Endothelial cell of umbilical vein (primary cell): ENCODE data around the gene TJP1. TPM values are rescaled to one million over a fixed set of nuclear protein-coding genes. Genes with fewer than 3 reads are reported as not detected.

Experiments
- BruUV-seq: library from RNA; stranded (reverse); fragments of 400-500 nt; replicated peaks from 2 replicates; lab custom pipeline; 2021; lab: Mats Ljungman, UMichigan
- CTCF ChIA-PET: fragments of 300-600, 350-600 bp; sonication (Branson Sonifier 250); formaldehyde crosslinking; loops from one replicate; lab custom pipeline; 2021; ENCODE audit warnings: antibody characterized with exemption, inconsistent platforms; lab: Charles Lee
- POLR2A ChIA-PET: fragments of 300-600, 350-600 bp; sonication (Branson Sonifier 250); formaldehyde crosslinking; loops from one replicate; lab custom pipeline; 2021; ENCODE audit warnings: antibody characterized with exemption, inconsistent platforms; lab: Charles Lee
- DNase-seq: peaks from one replicate; pipeline ENCODE4 v3.0.0-alpha.2; 2011; ENCODE audit warnings: low read depth, low spot score
- FAIRE-seq: peaks from 2 replicates; lab custom pipeline; 2011; peaks lifted over from hg19 to GRCh38; lab: Jason Lieb, UNC
- H2AFZ ChIP-seq: 2 replicates; pipeline ENCODE4 v1.6.0; 2012; ENCODE audit warnings: low read depth, low read length, control low read depth, inconsistent platforms
- H3K27ac ChIP-seq: 2 replicates; pipeline ENCODE4 v1.5.1; 2011; ENCODE audit warnings: low read depth, mild to moderate bottlenecking, control low read depth, low read length, moderate library complexity; ENCODE audit not compliant: insufficient read depth
- H3K27me3 ChIP-seq, 2 experiments: 2 replicates each; pipeline versions ENCODE4 v1.6.0 to v1.6.1; 2011; ENCODE audit warnings: low read length in 2 of 2, mixed read lengths in 1 of 2; ENCODE audit not compliant: control insufficient read depth in 2 of 2, insufficient read depth in 2 of 2
- H3K36me3 ChIP-seq, 2 experiments: 2 replicates in 1 of 2; 3 replicates in 1 of 2; pipeline ENCODE4 v1.5.1; 2011; ENCODE audit warnings: low read length in 2 of 2, mild to moderate bottlenecking in 1 of 2, moderate library complexity in 1 of 2; ENCODE audit not compliant: control insufficient read depth in 2 of 2, insufficient read depth in 2 of 2; ENCODE audit errors: extremely low read depth in 1 of 2
- H3K4me1 ChIP-seq: 3 replicates; pipeline ENCODE4 v1.5.1; 2011; ENCODE audit warnings: mild to moderate bottlenecking, low read length; ENCODE audit not compliant: control insufficient read depth, insufficient read depth; ENCODE audit errors: extremely low read depth
- H3K4me2 ChIP-seq: 2 replicates; pipeline ENCODE4 v1.6.1; 2011; ENCODE audit warnings: low read length, control low read depth, mixed read lengths; ENCODE audit not compliant: insufficient read depth
- H3K4me3 ChIP-seq, 3 experiments: fragments of 200-600 bp in 1 of 3; sonication (generic), shearing (Covaris generic) in 1 of 3; replicated peaks in 1 of 3; 2 replicates each; pipeline ENCODE4 v1.5.1; 2011 to 2016; ENCODE audit warnings: control low read depth in 3 of 3, low read length in 3 of 3, mild to moderate bottlenecking in 2 of 3, inconsistent platforms in 1 of 3, low read depth in 1 of 3, moderate library complexity in 1 of 3; ENCODE audit not compliant: insufficient read depth in 1 of 3
- H3K79me2 ChIP-seq: 2 replicates; pipeline ENCODE4 v1.6.0; 2012; ENCODE audit warnings: low read length, inconsistent platforms; ENCODE audit not compliant: control insufficient read depth, insufficient read depth
- H3K9ac ChIP-seq: replicated peaks from 2 replicates; pipeline ENCODE3; 2011; ENCODE audit warnings: low read length, control low read depth; ENCODE audit not compliant: insufficient read depth; ENCODE audit errors: extremely low read depth
- H3K9me1 ChIP-seq: replicated peaks from 3 replicates; pipeline ENCODE4 v1.6.0; 2011; ENCODE audit warnings: mild to moderate bottlenecking, low read length; ENCODE audit not compliant: control insufficient read depth, insufficient read depth; ENCODE audit errors: extremely low read depth
- H3K9me3 ChIP-seq: replicated peaks from 2 replicates; pipeline ENCODE4 v1.5.1; 2012; ENCODE audit warnings: low read length, inconsistent platforms; ENCODE audit not compliant: control insufficient read depth, insufficient read depth
- H4K20me1 ChIP-seq: replicated peaks from 2 replicates; pipeline ENCODE3; 2011; ENCODE audit warnings: mild to moderate bottlenecking, low read length; ENCODE audit not compliant: control insufficient read depth, insufficient read depth; ENCODE audit errors: extremely low read depth
- EZH2 ChIP-seq: IDR thresholded peaks from 2 replicates; pipeline ENCODE4 v1.6.1; 2012; ENCODE audit warnings: borderline replicate concordance, low read depth, mild to moderate bottlenecking, moderate library complexity, low read length, inconsistent platforms; ENCODE audit not compliant: severe bottlenecking
- FOS ChIP-seq: IDR thresholded peaks from 2 replicates; pipeline ENCODE4 v1.6.1; 2011; ENCODE audit warnings: mild to moderate bottlenecking, low read length, moderate library complexity, borderline replicate concordance; ENCODE audit not compliant: insufficient read depth
- GATA2 ChIP-seq: IDR thresholded peaks from 2 replicates; pipeline ENCODE4 v1.7.0; 2011; ENCODE audit warnings: low read depth, mild to moderate bottlenecking, moderate library complexity, mixed read lengths, low read length; ENCODE audit not compliant: insufficient read length, insufficient read depth
- JUN ChIP-seq: IDR thresholded peaks from 2 replicates; pipeline ENCODE4 v1.6.1; 2011; ENCODE audit warnings: borderline replicate concordance, low read depth; ENCODE audit not compliant: insufficient read length, insufficient read depth
- MYC ChIP-seq: IDR thresholded peaks from one replicate; pipeline ENCODE4 v1.6.1; 2011; ENCODE audit warnings: mild to moderate bottlenecking, low read depth, low read length
- POLR2A ChIP-seq: IDR thresholded peaks from 2 replicates; pipeline ENCODE4 v1.6.1; 2012; ENCODE audit warnings: low read depth, mild to moderate bottlenecking, control low read depth, low read length
- POLR2AphosphoS5 ChIP-seq: IDR thresholded peaks from 2 replicates; pipeline ENCODE4 v1.6.1; 2012; ENCODE audit warnings: low read depth, mild to moderate bottlenecking, control low read depth, low read length, moderate library complexity; ENCODE audit not compliant: insufficient read depth
- dilution Hi-C: fragments of 300-500 bp; cut with MboI; formaldehyde crosslinking; loops from one replicate; pipeline ENCODE4 v1.15.0; 2019; ENCODE audit warnings: low sequenced_read_pairs; ENCODE audit not compliant: extremely low pct_ligation_motif_present
- intact Hi-C: fragments of 100-400 bp; cut with micrococcal nuclease; formaldehyde crosslinking; loops from one replicate; pipeline ENCODE4 v1.10.0; 2022
- polyA plus RNA-seq, 4 experiments: library from polyadenylated mRNA; depleted of rRNA in 3 of 4; stranded (reverse) in 3 of 4; unstranded in 1 of 4; fragments of >200 nt; gene quantifications; 2 replicates each; pipeline versions ENCODE4 v1.2.1 to v1.2.3, GENCODE V29; 2011 to 2012; ENCODE audit warnings: missing spikeins in 1 of 4
- total RNA-seq: library from RNA; stranded (reverse); gene quantifications from 2 replicates; pipeline ENCODE4 v1.2.3, GENCODE V29; 2021
- TF ChIP-seq, protein P1 (sequence below), 2 donors: IDR thresholded peaks; 1 replicate in 1 of 2; 2 replicates in 1 of 2; pipeline ENCODE4 v1.5.1; 2011; ENCODE audit warnings: low read length in 2 of 2, mild to moderate bottlenecking in 2 of 2, moderate library complexity in 2 of 2, control low read depth in 1 of 2, inconsistent platforms in 1 of 2, low read depth in 1 of 2; ENCODE audit not compliant: insufficient read depth in 1 of 2; ENCODE audit errors: extremely low read depth in 1 of 2
- TF ChIP-seq, protein P2 (sequence below): IDR thresholded peaks from 2 replicates; pipeline ENCODE4 v1.6.1; 2011; ENCODE audit not compliant: insufficient read depth, insufficient read length

The TJP1 gene
- total and polyA plus RNA-seq, 2 donors (not counting 3 experiments of a cell fraction or from before 2014, with no cell fraction given), result 45.6 to 128 TPM

DNA sequence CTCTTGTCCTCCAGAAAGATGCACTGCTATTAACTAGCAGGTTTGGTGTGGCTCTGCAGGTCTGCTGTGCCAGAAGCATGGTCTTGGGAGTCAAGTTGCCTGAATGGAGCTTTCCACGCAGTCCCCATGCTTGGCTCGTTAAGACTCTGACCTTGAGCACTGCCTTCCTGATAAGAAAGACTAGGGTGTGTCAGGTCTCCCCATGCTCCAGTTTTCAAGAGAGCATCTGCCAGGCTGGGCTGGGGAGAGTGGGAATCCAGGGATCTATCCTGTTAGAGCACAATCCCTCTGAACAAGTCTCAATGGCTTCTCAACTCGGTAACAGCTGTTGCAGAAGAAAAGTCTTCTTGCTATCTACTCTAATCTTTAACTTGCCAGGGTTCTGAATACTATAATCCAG lies 98.2 kb downstream of the TJP1 start:
- Histone ChIP-seq H2AFZ (no peak overlapping the region), H3K4me3 (no peak overlapping the region), H3K27ac (no peak overlapping the region), H3K27me3 (no peaks in the 10 kb centered on the region), H3K9me1 (no peaks in the 10 kb centered on the region), H3K79me2 (no peaks in the 10 kb centered on the region), H4K20me1 (no peaks in the 10 kb centered on the region), H3K9me3 (no peaks in the 10 kb centered on the region), H3K4me2 (no peak overlapping the region), H3K36me3 (peaks cover 34 to 37% of the 10 kb centered on the region in 2 experiments), H3K4me1 (no peaks in the 10 kb centered on the region), H3K9ac (no peak overlapping the region)
- BruUV-seq, result no TSS peak
- CTCF ChIA-PET, result interaction anchor here (3.5 to 4.2 kb wide), 2 partner anchors 24 to 201 kb away, joined by 9 to 15 read pairs; no protein-coding TSS in a partner anchor
- dilution Hi-C loops, result no loop called here
- intact Hi-C loops, result no loop called here
- DNase-seq (no peak), FAIRE-seq (no peak)
- TF ChIP-seq EZH2 (no peak), JUN (no peak), MYC (no peak), GATA2 (no peak), FOS (no peak), POLR2A (no peak), POLR2AphosphoS5 (no peak)
- TF ChIP-seq, protein P1, sequence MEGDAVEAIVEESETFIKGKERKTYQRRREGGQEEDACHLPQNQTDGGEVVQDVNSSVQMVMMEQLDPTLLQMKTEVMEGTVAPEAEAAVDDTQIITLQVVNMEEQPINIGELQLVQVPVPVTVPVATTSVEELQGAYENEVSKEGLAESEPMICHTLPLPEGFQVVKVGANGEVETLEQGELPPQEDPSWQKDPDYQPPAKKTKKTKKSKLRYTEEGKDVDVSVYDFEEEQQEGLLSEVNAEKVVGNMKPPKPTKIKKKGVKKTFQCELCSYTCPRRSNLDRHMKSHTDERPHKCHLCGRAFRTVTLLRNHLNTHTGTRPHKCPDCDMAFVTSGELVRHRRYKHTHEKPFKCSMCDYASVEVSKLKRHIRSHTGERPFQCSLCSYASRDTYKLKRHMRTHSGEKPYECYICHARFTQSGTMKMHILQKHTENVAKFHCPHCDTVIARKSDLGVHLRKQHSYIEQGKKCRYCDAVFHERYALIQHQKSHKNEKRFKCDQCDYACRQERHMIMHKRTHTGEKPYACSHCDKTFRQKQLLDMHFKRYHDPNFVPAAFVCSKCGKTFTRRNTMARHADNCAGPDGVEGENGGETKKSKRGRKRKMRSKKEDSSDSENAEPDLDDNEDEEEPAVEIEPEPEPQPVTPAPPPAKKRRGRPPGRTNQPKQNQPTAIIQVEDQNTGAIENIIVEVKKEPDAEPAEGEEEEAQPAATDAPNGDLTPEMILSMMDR (IDR thresholded peaks at IDR 0.05; ENCODE audit: extremely low read depth in 1 of 2, insufficient read depth in 1 of 2, low read depth in 1 of 2, low read length in 2 of 2), result no peak
- TF ChIP-seq, protein P2, sequence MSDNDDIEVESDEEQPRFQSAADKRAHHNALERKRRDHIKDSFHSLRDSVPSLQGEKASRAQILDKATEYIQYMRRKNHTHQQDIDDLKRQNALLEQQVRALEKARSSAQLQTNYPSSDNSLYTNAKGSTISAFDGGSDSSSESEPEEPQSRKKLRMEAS, result no peak
- POLR2A ChIA-PET, result no interaction called here
